HepG2 (cell line): ENCODE measurements around the gene IGF2BP3. TPM values are rescaled to one million over a fixed set of nuclear protein-coding genes. Genes with fewer than 3 reads are reported as not detected.
A peak's percentile ranks its signal among the peaks of the same experiment; 100 is the strongest.

Experiments
- ARID4A ChIP-seq: sonication (generic); formaldehyde crosslinking; IDR thresholded peaks from 2 replicates; pipeline ENCODE4 v1.5.0; 2020; ENCODE audit warnings: mild to moderate bottlenecking, missing genetic modification reagents, borderline replicate concordance
- CHCHD3 ChIP-seq: sonication (generic); formaldehyde crosslinking; IDR thresholded peaks from 2 replicates; pipeline ENCODE4 v1.8.0; 2022; ENCODE audit warnings: mild to moderate bottlenecking, missing genetic modification reagents, moderate library complexity
- DRAP1 ChIP-seq: IDR thresholded peaks from 2 replicates; pipeline ENCODE4 v1.6.1; 2016; ENCODE audit warnings: missing genetic modification reagents, missing compliant biosample characterization
- EP300 ChIP-seq, 3 experiments: sonication (generic) in 1 of 3; formaldehyde crosslinking in 1 of 3; IDR thresholded peaks; 2 replicates each; pipeline versions ENCODE4 v1.5.1 to v1.6.1; 2011 to 2020; ENCODE audit warnings: low read depth in 2 of 3, low read length in 2 of 3, borderline replicate concordance in 1 of 3, improper control_type of control experiment in 1 of 3, mild to moderate bottlenecking in 1 of 3, missing genetic modification reagents in 1 of 3, moderate library complexity in 1 of 3
- ESRRA ChIP-seq: sonication (generic); formaldehyde crosslinking; IDR thresholded peaks from 2 replicates; pipeline ENCODE4 v1.5.1; 2020; ENCODE audit warnings: mild to moderate bottlenecking, low read depth, missing genetic modification reagents
- GABPB1 ChIP-seq: IDR thresholded peaks from 2 replicates; pipeline ENCODE4 v1.6.1; 2016; ENCODE audit warnings: mild to moderate bottlenecking, missing genetic modification reagents, moderate library complexity, missing compliant biosample characterization
- GMEB1 ChIP-seq: sonication (generic); formaldehyde crosslinking; IDR thresholded peaks from 2 replicates; pipeline ENCODE4 v1.5.1; 2020; ENCODE audit warnings: missing genetic modification reagents, mild to moderate bottlenecking, borderline replicate concordance
- HINFP ChIP-seq: sonication (generic); formaldehyde crosslinking; IDR thresholded peaks from 2 replicates; pipeline ENCODE4 v1.4.0; 2020; ENCODE audit warnings: low read depth, mild to moderate bottlenecking, missing genetic modification reagents
- HMG20B ChIP-seq: conservative IDR thresholded peaks from 2 replicates; pipeline ENCODE4 v1.6.1; 2016; ENCODE audit warnings: missing genetic modification reagents, missing compliant biosample characterization
- KLF9 ChIP-seq: IDR thresholded peaks from 2 replicates; pipeline ENCODE4 v1.6.1; 2016; ENCODE audit warnings: low read depth
- MLX ChIP-seq: IDR thresholded peaks from 2 replicates; pipeline ENCODE4 v1.6.1; 2016
- POLR2G ChIP-seq: fragments of 200-400 bp; formaldehyde crosslinking; IDR thresholded peaks from 2 replicates; pipeline ENCODE4 v1.6.1; 2018; ENCODE audit warnings: mild to moderate bottlenecking, low read depth, low read length, moderate library complexity
- REPIN1 ChIP-seq: sonication (generic); formaldehyde crosslinking; IDR thresholded peaks from 2 replicates; pipeline ENCODE4 v1.8.0; 2022; ENCODE audit warnings: missing genetic modification reagents, low read depth, mild to moderate bottlenecking, borderline replicate concordance
- RXRB ChIP-seq: IDR thresholded peaks from 2 replicates; pipeline ENCODE4 v1.6.1; 2016; ENCODE audit warnings: borderline replicate concordance, missing genetic modification reagents, missing compliant biosample characterization
- SMYD3 ChIP-seq: sonication (generic); formaldehyde crosslinking; IDR thresholded peaks from 2 replicates; pipeline ENCODE4 v1.8.1; 2023; ENCODE audit warnings: mild to moderate bottlenecking, missing genetic modification reagents
- SPEN ChIP-seq: sonication (generic); formaldehyde crosslinking; IDR thresholded peaks from 2 replicates; pipeline ENCODE4 v1.5.1; 2020; ENCODE audit warnings: low read depth, mild to moderate bottlenecking, missing genetic modification reagents
- ZNF138 ChIP-seq: sonication (generic); formaldehyde crosslinking; IDR thresholded peaks from 2 replicates; pipeline ENCODE4 v1.5.0; 2020; ENCODE audit warnings: mild to moderate bottlenecking, low read depth, missing genetic modification reagents
- ZNF33B ChIP-seq: sonication (generic); formaldehyde crosslinking; IDR thresholded peaks from 2 replicates; pipeline ENCODE4 v1.5.1; 2020; ENCODE audit warnings: mild to moderate bottlenecking, missing genetic modification reagents
- ZNF557 ChIP-seq: sonication (generic); formaldehyde crosslinking; IDR thresholded peaks from 2 replicates; pipeline ENCODE4 v1.4.0; 2020; ENCODE audit warnings: missing genetic modification reagents
- ZNF740 ChIP-seq: sonication (generic); formaldehyde crosslinking; IDR thresholded peaks from 2 replicates; pipeline ENCODE4 v1.4.0; 2020; ENCODE audit warnings: missing genetic modification reagents
- polyA plus RNA-seq, 8 experiments: library from polyadenylated mRNA; depleted of rRNA in 3 of 8; stranded (reverse) in 7 of 8; unstranded in 1 of 8; fragments of >200 nt; fragmentation: Illumina TruSeq in 4 of 8; extraction: Trizol in 4 of 8; gene quantifications; 2 replicates each; pipeline versions ENCODE4 v1.2.1 to v1.2.3, GENCODE V29; 2011 to 2016; ENCODE audit warnings: low read depth in 4 of 8, missing spikeins in 1 of 8, mixed read lengths in 1 of 8; ENCODE audit not compliant: insufficient read depth in 1 of 8
- total RNA-seq, 5 experiments: library from RNA; depleted of rRNA; stranded (reverse); fragments of >200 nt; fragmentation: Illumina TruSeq; extraction: Trizol; gene quantifications; 2 replicates each; pipeline ENCODE4 v1.2.3, GENCODE V29; 2016; ENCODE audit warnings: low read depth in 1 of 5

Gene IGF2BP3
- total and polyA plus RNA-seq, 2 of the 13 experiments (the other 11 are each of a cell fraction or from before 2014, with no cell fraction given): 37.7 to 39.5 TPM

- TF ChIP-seq KLF9 (CRISPR knock-in tag) (no peak), MLX (no peak), CHCHD3 (CRISPR knock-in tag) (no peak), ZNF33B (CRISPR knock-in tag) (no peak), GMEB1 (CRISPR knock-in tag) (0 out of 2 replicates have a peak, but pooled peaks have one; percentile 4), POLR2G (peak; percentile 55), HINFP (no peak), ZNF740 (CRISPR knock-in tag) (no peak), DRAP1 (CRISPR knock-in tag) (0 out of 2 replicates have a peak, but pooled peaks have one; percentile 18), GABPB1 (no peak), EP300 (IDR thresholded peaks at IDR 0.05; ENCODE audit: low read depth in 2 of 2, low read length in 2 of 2) (0 out of 4 replicates have a peak, but pooled peaks of 1 of the 2 experiments have one; percentile 14), EP300 (CRISPR knock-in tag; IDR thresholded peaks at IDR 0.05; ENCODE audit: borderline replicate concordance) (no peak), SMYD3 (no peak), ARID4A (peak; percentile 7; the same call in 1 of the 2 replicates), HMG20B (CRISPR knock-in tag) (no peak), ZNF557 (CRISPR knock-in tag) (no peak), ESRRA (CRISPR knock-in tag) (0 out of 2 replicates have a peak, but pooled peaks have one; percentile 25), RXRB (CRISPR knock-in tag) (no peak), SPEN (CRISPR knock-in tag) (no peak), ZNF138 (no peak), REPIN1 (peak; percentile 34; the same call in 1 of the 2 replicates)
Measured at GRCh38 chr7:23467806-23468525, 2.3 kb downstream of the IGF2BP3 start (continued).
